GM12872 (cell line): Measurements from ENCODE around the gene SAFB.

Experiments
- CTCF ChIP-seq: IDR thresholded peaks from 3 replicates; pipeline ENCODE4 v1.5.1; 2011; ENCODE audit warnings: low read depth, mild to moderate bottlenecking, low read length, moderate library complexity; ENCODE audit not compliant: insufficient read depth

The SAFB gene

DNA sequence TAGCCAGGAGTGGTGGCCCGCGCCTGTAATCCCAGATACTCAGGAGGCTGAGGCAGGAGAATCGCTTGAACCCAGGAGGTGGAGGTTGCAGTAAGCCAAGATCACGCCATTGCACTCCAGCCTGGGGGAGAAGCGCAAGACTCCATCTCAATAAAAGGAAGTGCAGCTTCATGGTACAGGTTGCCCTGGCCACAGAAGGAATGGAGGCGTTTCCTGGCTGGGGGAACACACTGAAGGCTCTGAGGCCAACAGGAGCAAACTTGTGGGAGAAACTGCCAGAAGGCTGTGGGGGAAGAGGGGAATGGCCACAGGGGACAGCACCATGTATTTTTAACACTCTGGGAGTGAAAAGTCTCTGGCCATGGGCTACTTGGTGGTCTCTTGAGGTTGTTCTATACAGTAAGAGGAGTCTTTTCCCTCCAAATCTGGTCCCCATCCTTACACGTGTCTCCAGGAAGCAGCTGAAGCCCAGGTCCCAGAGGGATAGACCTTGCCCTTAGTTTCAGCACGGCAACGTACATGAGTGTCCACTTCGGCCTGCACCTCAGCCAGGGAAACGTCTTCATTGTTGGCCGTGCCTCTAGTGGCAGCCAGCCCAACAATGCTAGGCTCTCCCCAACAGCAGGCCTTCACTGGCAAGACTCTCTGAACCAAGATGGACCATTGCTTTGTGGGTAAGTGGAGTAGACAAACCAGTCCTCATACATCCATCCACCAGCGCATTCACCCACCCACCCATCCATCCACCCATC lies 50.0 kb downstream of the SAFB start:
- no peak for TF ChIP-seq CTCF

- TF ChIP-seq CTCF = no peak
These were observed 50.9 kb downstream of the SAFB start for GRCh38 chr19:5673752-5674151.

DNA sequence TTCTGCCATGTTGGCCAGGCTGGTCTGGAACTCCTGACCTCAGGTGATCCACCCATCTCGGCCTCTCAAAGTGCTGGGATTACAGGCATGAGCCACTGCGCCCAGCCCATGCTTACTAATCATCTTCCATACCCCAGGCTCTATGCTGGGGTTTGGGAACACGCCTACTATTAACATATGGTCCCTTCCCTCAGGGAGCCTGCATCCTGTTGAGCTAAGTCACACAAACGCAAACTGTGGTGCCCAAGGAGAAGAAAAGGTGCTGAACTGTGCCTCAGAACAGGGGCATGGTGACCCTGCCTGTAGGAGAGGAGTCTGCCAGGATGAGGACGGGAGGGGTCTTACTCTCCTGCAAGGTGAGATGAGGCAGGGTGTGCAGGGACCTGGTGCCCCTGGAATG lies 51.8 kb downstream of the SAFB start:
- no peak for TF ChIP-seq CTCF

DNA sequence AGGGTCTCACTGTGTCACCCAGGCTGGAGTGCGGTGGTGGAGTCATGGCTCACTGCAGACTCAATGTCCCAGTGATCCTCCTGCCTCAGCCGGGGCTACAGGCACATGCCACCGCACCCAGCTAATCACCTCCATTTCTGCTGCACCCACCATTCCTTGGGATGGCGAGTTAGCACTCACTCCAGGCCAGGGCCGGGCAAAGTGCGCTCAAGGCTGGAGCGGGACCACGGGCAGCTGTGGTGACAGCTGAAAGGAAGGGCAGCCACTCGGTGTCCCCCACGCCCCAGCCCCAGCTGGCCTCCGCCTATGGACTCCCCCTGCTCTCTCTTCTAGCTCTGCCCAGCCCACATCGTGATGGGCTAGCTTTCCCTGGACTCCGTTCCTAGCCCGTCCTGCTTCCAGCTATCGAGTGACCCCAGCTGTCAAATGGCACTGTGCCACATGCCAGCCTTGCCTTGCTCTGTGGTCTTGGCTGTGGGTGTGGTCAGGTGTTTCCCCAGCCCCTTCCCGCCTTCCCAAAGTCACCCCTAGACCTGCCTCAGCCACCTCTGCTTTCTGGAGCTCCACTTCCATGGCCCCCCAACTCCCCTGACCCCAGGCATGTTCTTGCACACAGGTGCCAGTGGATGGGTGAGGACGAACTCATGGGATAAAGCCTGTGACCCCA lies 53.4 kb downstream of the SAFB start:
- TF ChIP-seq CTCF = no peak

DNA sequence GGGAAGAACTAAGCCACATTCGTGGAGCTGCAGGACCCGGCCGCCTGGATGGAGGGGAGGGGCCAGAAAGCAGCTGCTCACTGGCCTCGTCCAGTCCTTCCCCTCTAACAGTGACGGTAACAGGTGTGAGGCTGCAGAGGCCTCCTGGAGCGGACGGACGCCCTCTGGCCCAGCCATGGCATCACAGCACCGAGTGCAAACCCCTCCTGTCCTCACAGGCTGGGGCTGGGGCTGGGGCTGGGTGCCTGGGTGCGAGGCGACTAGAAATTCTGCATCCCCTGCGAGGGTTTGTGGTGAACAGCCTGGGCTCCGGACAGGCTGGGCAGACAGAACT lies 53.9 kb downstream of the SAFB start:
- TF ChIP-seq CTCF = no peak

- no peak for TF ChIP-seq CTCF
These were observed 54.3 kb downstream of the SAFB start for GRCh38 chr19:5677136-5677535.

GRCh38 chr19:5677580-5677979 lies 54.7 kb downstream of the SAFB start:
- TF ChIP-seq CTCF = no peak
